Measurements from ENCODE around the gene HMGB1.
A peak's percentile ranks its signal among the peaks of the same experiment; 100 is the strongest.
"Not testable (repeated sequence)": the region's sequence is repeated elsewhere in the genome, so short reads cannot be mapped to it uniquely, and the experiment has no call there.

Gene HMGB1

DNA sequence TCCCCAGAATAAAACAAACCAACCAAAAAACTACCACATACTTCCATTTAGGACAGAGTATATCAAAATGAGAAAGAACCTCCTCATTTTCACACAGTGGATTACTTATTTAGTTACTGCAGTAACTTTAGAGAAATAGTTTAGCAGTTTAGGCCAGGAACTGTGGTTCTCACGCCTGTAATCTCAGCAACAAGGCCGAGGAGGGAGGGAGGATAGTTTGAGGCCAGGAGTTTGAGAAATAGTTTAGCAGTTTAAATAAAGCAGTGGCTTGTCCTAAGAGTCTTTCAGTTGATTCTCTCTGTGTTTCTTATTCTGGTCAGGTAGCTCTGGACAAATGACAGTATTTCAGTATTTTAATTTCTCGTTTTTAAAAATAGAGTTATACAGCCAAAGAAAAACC lies 9.4 kb downstream of the HMGB1 start:
- no peak for DNase-seq
- no peak overlapping the region for H2AFZ ChIP-seq (ENCODE audit: low read depth, low read length)
- H3K4me3 ChIP-seq (ENCODE audit: low read depth in 1 of 2, low read length in 2 of 2), result no peak overlapping the region
- H3K79me2 ChIP-seq (ENCODE audit: insufficient read depth, low read length), result peaks cover under 1% of the 10 kb centered on the region; the same call in 1 of the 2 replicates
- H3K27me3 ChIP-seq (ENCODE audit: insufficient read depth, low read length, poor library complexity), result no peaks in the 10 kb centered on the region
- ATAC-seq (ENCODE audit: insufficient read depth, low read depth), result no peak
- H4K20me1 ChIP-seq (ENCODE audit: insufficient read depth, low read length), result peaks cover under 1% of the 10 kb centered on the region; the same call in 1 of the 2 replicates
- H3K9me3 ChIP-seq (ENCODE audit: insufficient read depth, low read length, severe bottlenecking), result no peaks in the 10 kb centered on the region
- no peak for TF ChIP-seq EZH2 (IDR thresholded peaks at IDR 0.05; ENCODE audit: borderline replicate concordance, low read depth, low read length, severe bottlenecking)
- TF ChIP-seq, protein P1, sequence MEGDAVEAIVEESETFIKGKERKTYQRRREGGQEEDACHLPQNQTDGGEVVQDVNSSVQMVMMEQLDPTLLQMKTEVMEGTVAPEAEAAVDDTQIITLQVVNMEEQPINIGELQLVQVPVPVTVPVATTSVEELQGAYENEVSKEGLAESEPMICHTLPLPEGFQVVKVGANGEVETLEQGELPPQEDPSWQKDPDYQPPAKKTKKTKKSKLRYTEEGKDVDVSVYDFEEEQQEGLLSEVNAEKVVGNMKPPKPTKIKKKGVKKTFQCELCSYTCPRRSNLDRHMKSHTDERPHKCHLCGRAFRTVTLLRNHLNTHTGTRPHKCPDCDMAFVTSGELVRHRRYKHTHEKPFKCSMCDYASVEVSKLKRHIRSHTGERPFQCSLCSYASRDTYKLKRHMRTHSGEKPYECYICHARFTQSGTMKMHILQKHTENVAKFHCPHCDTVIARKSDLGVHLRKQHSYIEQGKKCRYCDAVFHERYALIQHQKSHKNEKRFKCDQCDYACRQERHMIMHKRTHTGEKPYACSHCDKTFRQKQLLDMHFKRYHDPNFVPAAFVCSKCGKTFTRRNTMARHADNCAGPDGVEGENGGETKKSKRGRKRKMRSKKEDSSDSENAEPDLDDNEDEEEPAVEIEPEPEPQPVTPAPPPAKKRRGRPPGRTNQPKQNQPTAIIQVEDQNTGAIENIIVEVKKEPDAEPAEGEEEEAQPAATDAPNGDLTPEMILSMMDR (IDR thresholded peaks at IDR 0.05; ENCODE audit: borderline replicate concordance, extremely low read depth, low read length, poor library complexity, severe bottlenecking), result no peak
- no peak overlapping the region for H3K4me2 ChIP-seq (ENCODE audit: insufficient read depth, low read length)
- no peak overlapping the region for H3K9ac ChIP-seq (ENCODE audit: low read depth, low read length)
- peaks cover 18% of the 10 kb centered on the region for H3K36me3 ChIP-seq (ENCODE audit: insufficient read depth, low read length)
- H3K27ac ChIP-seq (ENCODE audit: low read length), result no peak overlapping the region
- peaks cover under 1% of the 10 kb centered on the region; the same call in 1 of the 2 replicates for H3K4me1 ChIP-seq (ENCODE audit: insufficient read depth, low read length)

DNA sequence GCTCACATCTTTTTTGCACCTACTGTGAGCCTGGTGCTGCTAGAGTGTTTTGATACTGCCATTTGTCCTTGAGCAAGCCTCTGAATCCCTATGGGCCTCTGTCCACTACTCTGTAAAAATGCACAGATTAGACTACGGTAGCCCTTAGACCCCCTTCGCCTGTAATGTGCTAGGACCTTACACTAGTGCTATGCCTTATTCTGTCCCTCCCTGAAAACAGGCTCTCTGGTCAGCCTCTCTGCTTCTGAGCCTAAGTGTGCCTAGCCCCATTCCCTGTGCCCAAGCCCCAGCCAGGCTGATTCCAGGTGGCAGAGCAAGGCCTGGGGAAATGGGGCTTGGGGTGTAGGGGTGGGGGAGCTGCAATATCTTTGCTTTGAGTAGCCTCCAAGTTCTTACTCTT lies 10.7 kb downstream of the HMGB1 start:
- Histone ChIP-seq H3K4me2 (ENCODE audit: insufficient read depth, low read length) (no peak overlapping the region), H3K4me1 (ENCODE audit: insufficient read depth, low read length) (no peaks in the 10 kb centered on the region), H4K20me1 (ENCODE audit: insufficient read depth, low read length) (no peaks in the 10 kb centered on the region; the same call in 1 of the 2 replicates), H3K9me3 (ENCODE audit: insufficient read depth, low read length, severe bottlenecking) (no peaks in the 10 kb centered on the region), H2AFZ (ENCODE audit: low read depth, low read length) (no peak overlapping the region), H3K27ac (ENCODE audit: low read length) (peak overlapping the region; percentile 41; the same call in 1 of the 2 replicates), H3K4me3 (ENCODE audit: low read depth in 1 of 2, low read length in 2 of 2) (no peak overlapping the region), H3K36me3 (ENCODE audit: insufficient read depth, low read length) (peaks cover 16% of the 10 kb centered on the region), H3K9ac (ENCODE audit: low read depth, low read length) (no peak overlapping the region), H3K79me2 (ENCODE audit: insufficient read depth, low read length) (no peaks in the 10 kb centered on the region), H3K27me3 (ENCODE audit: insufficient read depth, low read length, poor library complexity) (no peaks in the 10 kb centered on the region)
- DNase-seq, result no peak
- ATAC-seq (ENCODE audit: insufficient read depth, low read depth), result 0 out of 3 replicates have a peak, but pooled peaks have one; percentile 15
- TF ChIP-seq EZH2 (IDR thresholded peaks at IDR 0.05; ENCODE audit: borderline replicate concordance, low read depth, low read length, severe bottlenecking), result no peak
- TF ChIP-seq, protein P1 (IDR thresholded peaks at IDR 0.05; ENCODE audit: borderline replicate concordance, extremely low read depth, low read length, poor library complexity, severe bottlenecking), result no peak

DNA sequence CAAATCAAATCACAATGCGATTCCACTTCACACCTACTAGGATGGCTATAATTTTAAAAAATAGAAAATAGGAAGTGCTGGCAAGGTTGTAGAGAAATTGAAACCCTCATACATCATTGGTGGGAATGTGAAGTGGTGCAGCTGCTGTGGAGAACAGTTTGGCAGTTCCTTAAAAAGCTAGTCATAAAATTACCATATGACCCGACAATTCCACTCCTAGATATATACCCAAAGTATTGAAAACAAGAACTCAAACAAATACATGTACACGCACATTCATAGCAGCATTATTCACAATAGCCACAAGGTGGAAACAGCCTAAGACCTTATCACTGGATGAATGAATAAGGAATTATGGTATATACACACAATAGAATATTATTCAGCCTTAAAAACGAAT lies 12.0 kb downstream of the HMGB1 start:
- ATAC-seq (ENCODE audit: insufficient read depth, low read depth) (no peak), DNase-seq (no peak)
- peaks cover 4% of the 10 kb centered on the region; the same call in 1 of the 2 replicates for H3K36me3 ChIP-seq (ENCODE audit: insufficient read depth, low read length)
- no peaks in the 10 kb centered on the region for H3K4me1 ChIP-seq (ENCODE audit: insufficient read depth, low read length)
- TF ChIP-seq, protein P1 (IDR thresholded peaks at IDR 0.05; ENCODE audit: borderline replicate concordance, extremely low read depth, low read length, poor library complexity, severe bottlenecking), result peak; percentile 59
- TF ChIP-seq EZH2 (IDR thresholded peaks at IDR 0.05; ENCODE audit: borderline replicate concordance, low read depth, low read length, severe bottlenecking), result no peak
- H4K20me1 ChIP-seq (ENCODE audit: insufficient read depth, low read length), result no peaks in the 10 kb centered on the region
- no peaks in the 10 kb centered on the region for H3K9me3 ChIP-seq (ENCODE audit: insufficient read depth, low read length, severe bottlenecking)
- H3K4me3 ChIP-seq (ENCODE audit: low read depth in 1 of 2, low read length in 2 of 2), result no peak overlapping the region
- H3K27me3 ChIP-seq (ENCODE audit: insufficient read depth, low read length, poor library complexity), result no peaks in the 10 kb centered on the region
- H2AFZ ChIP-seq (ENCODE audit: low read depth, low read length), result no peak overlapping the region
- no peak overlapping the region for H3K27ac ChIP-seq (ENCODE audit: low read length)
- no peaks in the 10 kb centered on the region for H3K79me2 ChIP-seq (ENCODE audit: insufficient read depth, low read length)
- H3K9ac ChIP-seq (ENCODE audit: low read depth, low read length), result no peak overlapping the region
- H3K4me2 ChIP-seq (ENCODE audit: insufficient read depth, low read length), result no peak overlapping the region

DNA sequence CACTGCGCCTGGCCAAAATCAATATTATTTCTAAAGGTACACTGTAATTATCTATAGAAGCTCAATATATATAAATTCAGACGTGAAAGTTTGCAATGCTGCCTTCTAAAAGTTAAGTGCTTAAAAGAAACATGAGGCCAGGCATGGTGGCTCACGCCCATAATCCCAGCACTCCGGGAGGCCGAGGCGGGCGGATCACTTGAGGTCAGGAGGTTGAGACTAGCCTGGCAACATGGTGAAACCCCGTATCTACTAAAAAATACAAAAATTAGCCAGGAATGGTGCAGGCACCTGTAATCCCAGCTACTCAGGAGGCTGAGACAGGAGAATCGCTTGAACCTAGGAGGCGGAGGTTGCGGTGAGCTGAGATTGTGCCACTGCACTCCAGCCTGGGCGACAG lies 14.3 kb downstream of the HMGB1 start:
- H3K9me3 ChIP-seq (ENCODE audit: insufficient read depth, low read length, severe bottlenecking); H3K4me3 ChIP-seq (ENCODE audit: low read depth in 1 of 2, low read length in 2 of 2); H3K4me2 ChIP-seq (ENCODE audit: insufficient read depth, low read length); H3K79me2 ChIP-seq (ENCODE audit: insufficient read depth, low read length); H3K36me3 ChIP-seq (ENCODE audit: insufficient read depth, low read length); H3K27me3 ChIP-seq (ENCODE audit: insufficient read depth, low read length, poor library complexity); H3K9ac ChIP-seq (ENCODE audit: low read depth, low read length); H3K27ac ChIP-seq (ENCODE audit: low read length); DNase-seq; H4K20me1 ChIP-seq (ENCODE audit: insufficient read depth, low read length); ATAC-seq (ENCODE audit: insufficient read depth, low read depth); H3K4me1 ChIP-seq (ENCODE audit: insufficient read depth, low read length); H2AFZ ChIP-seq (ENCODE audit: low read depth, low read length): not testable (repeated sequence)
